Measurements from ENCODE around the gene TSEN34.
"Not testable (repeated sequence)": the region's sequence is repeated elsewhere in the genome, so short reads cannot be mapped to it uniquely, and the experiment has no call there.

The TSEN34 gene

GRCh38 chr19:54240372-54241336, 49.5 kb downstream of the TSEN34 start:
- not testable (repeated sequence) for DNase-seq

- DNase-seq: not testable (repeated sequence)
Observed at GRCh38 chr19:54242234-54242633, 51.1 kb downstream of the TSEN34 start.

DNA sequence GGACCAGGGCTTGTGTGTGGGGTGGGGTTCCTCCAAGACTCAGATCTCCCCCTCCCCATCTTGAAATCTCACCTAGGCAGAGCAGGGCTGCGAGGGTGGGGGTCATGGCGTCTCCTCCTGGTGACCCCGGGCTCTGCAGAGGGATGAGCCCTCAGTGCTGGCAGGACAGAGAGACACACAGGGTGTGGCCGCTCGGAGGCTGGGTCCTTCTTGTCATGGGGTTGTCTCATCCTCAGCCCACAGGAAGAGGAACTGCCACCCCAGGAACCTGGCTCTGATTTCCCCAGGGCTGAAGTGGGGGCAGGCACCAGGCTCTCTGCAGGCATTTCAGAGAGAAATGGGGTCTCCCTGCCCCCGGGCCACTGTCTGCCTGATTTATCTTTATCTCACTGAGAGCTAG, 51.5 kb downstream of the TSEN34 start, which contains the start of gene LILRA6:
Gene LILRA6, minus strand, starts transcription at position 145 of the 400 bp plus-strand sequence.
- DNase-seq: not testable (repeated sequence)

DNA sequence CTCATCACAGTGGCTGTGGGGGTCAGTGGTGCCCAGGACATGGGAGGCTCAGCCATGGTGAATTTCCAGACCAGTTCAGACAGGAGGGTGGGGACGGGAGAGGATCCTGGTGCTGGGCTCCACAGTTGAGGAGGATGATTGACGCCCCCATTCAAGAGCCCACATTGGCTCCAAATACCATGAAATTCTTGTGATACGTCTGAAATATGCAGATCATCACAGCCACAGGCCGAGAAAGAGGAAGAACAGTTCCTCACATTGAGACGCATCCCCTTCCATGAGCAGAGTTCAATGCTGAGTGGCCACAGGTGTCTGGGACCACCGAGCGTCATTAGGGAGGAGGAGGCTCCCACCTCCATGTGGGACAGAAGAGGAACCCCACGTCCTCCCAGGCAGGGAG, 52.7 kb downstream of the TSEN34 start:
- DNase-seq: not testable (repeated sequence)
